ENCODE results near the gene DPCD.
"Not testable (repeated sequence)": the region's sequence is repeated elsewhere in the genome, so short reads cannot be mapped to it uniquely, and the experiment has no call there.

DPCD gene

DNA sequence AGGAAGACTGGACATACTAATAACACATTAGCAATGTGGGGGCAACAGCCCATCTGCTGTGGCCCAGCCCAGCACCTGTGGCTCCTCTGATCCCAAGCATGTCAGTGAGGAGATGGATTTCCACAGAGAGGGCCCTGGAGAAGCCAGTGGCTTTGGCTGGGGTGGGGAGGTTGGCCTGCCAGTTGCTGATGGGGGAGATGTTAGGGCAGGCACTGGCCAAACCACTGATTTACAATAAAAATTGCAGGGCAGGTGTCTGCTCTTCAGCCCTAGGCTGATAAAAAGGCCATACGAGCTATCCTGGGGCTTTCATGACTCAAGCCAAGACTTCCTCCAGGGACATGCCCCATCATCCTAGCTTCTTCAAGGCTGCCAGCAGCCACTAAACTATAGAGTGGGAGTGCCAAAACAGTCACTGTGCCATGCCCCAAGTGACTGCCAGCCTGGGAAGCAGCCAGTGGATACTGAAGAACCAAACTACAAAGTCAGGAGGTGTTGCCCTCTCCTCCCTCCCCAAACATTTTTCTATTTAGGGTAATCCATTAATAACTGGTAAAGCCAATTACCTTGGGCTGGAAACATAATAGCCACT, 37.8 kb downstream of the DPCD start:
- DNase-seq = no peak

DNA sequence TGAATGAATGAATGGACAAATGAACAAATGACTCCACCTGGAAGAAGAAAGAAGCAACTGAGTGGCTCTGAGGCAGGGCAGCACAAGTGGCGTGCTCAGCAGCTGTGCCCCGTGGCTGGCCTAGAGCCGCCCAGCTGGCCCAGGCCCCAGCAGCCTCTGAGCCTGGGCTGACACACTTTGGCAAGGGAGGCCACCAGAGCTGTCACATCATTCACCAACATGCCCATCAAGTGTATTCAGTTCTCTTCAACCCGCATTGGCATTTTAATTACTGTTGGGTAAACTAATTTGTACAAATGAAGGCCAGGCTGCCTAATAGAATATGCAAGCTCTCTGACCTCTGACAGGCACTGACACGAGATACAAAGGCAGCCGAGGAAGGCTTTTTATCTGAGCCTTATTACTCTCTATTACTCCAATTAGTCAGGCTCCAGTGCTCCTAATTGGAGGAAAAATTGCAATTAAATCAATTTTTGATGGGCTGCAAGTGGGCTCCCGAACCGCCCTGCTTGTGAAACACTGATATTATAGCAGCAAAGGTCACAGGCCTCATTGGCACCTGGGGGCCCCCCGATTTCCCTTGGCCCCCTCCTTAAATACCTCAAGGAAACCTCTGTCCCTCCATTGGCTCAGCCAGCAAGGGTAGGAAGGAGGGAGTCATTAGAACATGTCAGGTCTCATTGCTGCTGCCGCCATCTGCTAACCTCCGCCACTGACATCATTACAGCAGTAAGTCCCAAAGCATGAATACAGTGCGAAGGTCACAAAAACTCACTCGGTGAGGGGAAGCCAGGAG, 41.9 kb downstream of the DPCD start:
- DNase-seq = no peak

DNA sequence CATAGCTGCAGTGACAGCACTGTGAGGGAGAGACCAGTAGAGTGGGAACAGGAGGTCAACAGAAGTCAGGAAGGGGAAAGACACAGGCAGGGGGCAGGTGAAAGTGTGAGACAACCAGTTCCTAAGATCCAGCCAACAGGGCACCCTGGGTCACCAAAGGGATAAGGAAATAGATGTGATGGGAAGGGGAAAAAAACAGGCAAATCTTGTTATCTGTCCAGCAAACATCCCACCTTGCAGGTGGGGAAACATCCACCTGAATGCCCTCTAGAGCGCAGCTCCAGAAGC, 42.5 kb downstream of the DPCD start:
- no peak for DNase-seq

DNA sequence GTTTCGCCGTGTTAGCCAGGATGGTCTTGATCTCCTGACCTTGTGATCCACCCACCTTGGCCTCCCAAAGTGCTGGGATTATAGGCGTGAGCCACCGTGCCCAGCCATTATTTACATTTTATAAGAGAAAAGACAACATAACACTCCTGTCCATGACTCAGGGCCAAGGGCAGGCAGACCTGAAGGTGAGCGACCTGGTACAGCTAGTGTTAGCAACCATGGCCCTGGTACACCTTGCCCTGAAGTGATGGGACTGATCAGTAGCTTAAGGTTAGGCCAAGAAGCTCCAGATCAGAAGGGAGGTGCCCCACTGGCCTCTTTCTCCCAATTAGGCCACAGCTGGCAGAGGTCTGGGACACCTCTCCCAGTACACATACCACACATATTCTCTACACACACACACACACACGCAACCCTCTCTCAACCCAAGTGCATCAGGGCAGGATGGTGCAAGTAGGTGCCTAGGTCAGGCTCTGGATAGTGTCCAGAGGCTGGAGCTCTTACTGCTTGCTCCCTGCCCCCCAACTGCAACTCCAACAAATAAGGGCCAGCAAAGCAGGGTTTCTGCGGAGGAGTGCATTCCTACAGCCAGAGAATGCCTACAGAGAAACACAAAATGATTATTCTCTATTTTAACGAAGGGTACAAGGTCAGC, 43.8 kb downstream of the DPCD start:
- DNase-seq = no peak

DNA sequence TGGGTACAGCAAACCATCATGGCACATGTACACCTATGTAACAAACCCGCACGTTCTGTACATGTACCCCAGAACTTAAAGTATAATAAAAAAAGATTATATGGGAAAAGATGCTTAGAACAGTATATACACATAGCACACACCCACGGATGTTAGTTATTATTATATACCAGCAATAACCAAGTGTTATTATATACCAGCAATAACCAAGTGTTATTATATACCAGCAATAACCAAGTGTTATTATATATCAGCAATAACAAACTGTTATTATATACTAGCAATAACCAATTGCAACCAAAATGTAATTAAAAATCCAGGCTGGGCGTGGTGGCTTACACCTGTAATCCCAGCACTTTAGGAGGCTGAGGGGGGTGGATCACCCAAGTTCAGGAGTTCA, 45.4 kb downstream of the DPCD start:
- not testable (repeated sequence) for DNase-seq

DNA sequence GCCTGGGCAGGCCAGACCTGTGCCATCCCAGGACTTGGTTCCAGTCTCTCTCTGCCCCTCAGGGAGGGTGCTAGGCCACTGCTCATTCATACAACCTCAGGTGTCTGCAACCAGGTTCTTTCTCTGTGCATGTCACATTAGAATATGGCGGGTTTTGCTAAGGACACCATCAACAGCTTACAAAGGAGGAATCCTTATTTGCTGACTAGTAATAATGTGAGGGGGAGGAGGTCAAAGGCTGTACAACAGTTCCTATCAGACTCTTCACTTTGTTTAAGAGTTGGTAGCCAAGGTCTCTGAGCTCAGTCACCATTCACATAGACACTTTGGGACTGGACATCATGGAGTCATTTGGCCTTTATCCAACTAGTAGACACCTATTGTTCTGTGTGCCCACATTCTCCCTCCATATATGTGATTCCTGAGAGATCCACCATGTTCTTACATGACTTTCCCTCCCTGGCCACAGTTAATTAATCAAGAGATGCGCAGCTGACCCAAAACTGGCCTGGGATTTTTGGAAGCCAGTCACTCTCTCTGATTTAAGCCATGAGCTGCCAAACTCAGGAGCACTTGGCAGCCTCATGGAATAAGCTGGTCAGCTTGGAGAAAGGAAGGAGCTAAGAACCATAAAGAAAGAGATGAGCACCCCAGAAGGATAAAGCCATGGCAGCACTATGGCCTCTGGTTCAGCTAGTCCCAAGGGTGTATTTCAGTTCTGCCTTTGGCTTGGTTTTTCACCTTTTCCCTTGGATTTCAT, 51.2 kb downstream of the DPCD start:
- DNase-seq = no peak

DNA sequence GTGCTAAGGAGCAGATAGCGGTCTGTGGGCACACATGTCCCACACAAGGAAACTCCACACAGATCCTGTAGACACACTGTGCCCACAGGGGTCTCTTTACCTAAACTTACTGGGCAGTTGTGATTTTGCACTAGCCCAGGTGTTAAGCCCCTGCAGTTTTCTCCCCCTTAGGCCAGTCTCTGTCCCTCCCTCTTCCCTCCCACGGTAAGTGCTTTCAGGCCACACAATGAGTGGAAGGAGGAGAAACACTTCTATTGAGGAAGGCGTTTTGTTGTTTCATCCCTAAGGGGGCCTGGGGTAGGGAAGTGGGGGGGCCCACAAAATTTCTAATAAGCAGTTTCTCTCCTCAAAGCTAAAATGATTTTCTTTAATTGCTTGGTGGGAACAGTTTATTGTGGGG, 55.4 kb downstream of the DPCD start:
- DNase-seq = no peak

DNA sequence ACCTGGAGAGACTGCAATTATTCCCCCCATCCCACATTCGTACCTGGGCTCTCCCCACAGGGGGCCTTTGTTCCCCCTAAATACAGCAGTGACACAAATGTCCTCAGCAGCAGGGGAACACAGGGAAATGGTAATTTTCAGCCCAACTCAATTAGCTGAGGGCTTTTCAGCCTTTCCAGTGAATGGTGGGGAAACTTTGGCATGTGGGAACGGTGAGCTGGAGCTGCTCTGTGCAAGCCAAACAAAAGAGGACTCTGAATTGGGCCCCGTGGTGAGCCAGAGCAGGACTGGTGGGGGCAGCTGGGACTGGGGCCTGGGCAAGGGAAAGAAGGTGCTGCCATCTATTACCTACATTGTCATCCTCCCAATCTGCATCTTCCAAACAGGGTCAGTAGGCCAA, 55.9 kb downstream of the DPCD start:
- no peak for DNase-seq

DNA sequence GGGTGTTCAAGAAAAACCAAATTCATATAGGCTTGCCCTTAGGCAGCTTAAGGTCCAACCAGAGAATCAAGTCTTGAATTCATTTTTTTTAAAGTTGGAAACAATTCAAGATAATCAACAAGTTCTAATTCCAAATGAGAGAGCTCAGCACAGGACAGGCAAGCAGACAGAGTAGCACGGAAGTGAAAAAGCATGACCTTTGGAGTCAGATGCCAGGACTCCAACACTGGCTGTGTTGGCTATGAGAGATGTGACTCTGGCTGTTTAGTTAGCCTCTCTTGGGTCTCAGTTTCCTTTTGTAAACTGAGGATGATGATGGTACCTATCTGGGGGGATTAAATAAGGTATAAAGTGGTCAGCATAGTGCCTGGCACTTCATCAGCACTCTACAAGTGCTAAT, 57.5 kb downstream of the DPCD start:
- no peak for DNase-seq

DNA sequence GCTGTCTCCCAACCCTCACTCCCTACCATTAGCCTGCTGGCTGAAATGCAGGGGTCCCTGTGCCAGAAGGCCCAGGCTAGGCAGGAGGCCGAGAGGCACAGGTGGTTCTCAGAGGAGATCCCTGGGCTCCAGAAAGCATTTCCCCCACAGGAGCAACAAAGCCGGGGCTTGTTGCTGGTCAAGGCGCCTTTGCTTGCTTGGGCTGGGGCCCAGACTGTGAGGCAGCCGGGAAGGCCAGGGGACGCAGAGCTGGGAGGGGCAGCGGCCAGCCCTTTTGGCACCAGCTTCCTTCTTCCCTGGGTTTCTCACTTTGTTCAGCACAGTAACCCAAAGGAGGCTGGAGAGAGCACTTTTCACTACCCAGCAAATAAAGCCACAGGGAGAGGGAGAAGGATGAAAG, 58.2 kb downstream of the DPCD start:
- DNase-seq = no peak

DNA sequence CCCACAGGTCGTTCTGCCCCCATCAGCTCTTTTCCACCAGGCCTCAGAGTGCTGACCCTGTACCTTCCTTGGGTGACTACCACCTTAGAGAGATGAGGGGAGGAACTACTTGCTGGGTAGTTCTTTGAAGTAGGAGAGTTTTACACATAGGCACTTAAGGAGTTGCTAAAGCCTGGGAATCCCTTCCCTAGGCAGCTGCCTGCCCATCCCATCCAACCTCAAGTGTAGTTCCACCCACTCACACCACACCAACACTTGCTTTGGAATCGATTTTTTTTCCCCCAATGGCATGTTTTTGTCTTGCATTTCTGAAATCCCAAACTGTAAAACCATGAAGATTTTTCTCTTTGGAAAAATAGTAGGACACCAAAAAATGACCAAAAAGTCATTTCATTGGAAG, 59.1 kb downstream of the DPCD start:
- no peak for DNase-seq

DNA sequence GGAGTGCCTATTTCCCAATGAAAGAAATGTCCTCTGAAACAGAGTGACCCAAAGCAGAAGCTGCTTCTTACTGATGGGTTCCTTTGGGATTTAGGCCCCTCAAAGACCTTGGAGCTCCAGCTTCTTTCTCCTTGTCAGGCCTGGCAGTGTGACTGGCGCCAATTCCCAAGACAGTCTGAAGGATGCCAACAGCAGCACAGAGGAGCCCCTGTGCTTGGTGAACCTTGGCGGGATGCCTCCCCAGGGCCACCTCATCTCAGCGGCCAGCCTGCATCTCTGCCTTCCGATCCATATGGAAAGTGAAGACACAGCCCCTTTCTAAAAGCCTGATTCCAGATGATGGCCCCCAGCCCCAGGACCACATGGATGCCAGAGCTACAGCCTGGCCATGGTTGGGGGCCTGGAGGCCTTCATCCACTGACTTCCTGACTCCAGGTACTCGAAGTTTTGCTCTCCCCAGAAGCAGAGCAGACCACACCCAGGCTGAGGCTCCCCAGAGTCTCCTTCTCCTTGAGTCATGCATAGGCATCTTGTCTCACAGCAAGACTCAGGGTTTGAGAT, 61.5 kb downstream of the DPCD start:
- no peak for DNase-seq

DNA sequence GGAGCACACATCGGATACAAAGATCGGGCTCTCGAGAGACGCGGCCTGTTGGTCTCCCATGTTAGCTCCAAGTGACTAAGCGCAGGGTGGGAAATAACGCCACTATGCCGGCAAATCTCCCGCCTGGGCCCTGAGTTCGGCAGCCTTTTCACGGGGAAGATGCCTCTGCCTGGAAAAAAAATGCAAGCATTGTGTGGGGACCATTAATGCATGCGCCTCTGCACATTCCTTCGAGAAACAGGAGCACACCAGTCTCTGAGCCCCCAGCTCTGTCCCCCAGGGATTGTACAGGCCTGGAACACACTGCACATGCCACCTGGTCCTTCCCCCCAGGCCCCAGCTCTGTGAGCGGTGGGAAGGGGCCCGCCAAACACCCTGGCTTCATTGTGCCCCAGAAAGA, 62.7 kb downstream of the DPCD start:
- no peak for DNase-seq

DNA sequence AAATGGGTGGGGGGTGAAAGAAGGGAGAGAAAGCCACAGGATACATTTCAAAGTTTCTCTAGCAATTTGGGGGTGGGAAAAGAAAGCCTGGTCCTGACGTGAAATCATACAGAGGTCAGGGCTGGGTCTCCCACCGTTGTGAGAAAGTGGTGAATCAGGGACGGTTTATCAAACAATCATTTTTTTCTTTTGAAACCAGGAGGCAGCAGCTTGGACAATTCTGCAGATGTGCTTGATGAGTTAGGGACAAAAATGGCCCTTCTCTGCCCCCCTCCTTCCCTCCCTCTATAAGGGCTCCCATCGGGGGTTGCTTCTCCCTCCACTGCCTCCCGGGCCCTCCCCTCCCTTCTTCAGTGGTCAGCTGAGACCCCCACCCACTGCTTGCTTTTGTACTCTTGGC, 63.2 kb downstream of the DPCD start:
- no peak for DNase-seq

DNA sequence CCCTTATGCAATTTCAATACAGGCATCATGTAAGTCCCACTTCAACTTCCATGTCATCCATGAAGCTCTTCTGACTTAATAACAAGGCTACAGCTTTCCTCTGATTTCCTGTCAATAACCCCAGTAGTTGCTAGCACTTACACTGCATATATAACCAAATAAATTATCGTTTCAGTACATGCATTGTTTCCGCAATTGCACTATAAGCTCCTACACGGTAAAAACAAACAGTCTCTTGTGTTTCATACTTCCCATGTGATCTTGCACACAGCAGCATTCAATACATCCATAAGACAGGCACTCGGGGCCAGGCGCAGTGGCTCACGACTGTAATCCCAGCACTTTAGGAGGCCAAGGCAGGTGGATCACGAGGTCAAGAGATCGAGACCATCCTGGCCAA, 65.4 kb downstream of the DPCD start:
- no peak for DNase-seq

DNA sequence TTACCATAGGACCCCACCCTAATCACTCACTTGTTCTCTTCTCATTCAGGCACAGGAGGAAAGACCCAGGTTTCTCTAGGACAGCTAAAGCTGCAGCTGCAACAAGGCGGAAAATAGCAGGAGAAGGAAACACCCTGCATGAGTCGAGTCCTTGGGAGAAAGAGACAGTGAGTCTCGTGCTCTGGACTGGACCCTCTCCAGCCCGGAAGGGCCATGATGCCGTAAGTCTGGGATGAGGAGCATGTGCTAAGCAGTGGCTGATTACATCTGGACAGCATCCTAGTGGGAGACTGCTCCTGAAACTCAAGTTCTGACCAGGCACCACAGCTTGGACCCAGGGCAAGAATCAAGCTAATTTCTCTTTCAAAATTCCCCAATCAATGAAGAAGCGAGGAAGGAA, 67.4 kb downstream of the DPCD start:
- no peak for DNase-seq

DNA sequence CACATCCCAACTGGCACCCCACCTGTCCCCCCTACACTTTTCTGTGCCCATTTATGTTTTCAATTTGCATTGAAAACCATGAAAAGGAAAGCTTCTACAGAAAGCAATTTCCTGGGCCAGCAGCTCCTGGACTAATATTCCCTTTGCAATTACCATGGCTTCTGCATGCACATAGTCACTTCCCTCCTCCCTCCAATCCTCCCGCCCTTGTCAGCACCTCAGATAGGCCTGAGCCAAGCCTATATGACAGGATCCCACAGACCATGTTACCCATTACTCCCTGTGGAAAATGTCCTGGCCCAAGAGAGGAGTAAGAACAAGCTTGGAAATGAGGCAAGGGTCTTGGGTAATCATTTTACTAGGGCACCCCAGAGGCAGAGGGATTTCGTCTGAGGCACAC, 68.8 kb downstream of the DPCD start:
- no peak for DNase-seq

DNA sequence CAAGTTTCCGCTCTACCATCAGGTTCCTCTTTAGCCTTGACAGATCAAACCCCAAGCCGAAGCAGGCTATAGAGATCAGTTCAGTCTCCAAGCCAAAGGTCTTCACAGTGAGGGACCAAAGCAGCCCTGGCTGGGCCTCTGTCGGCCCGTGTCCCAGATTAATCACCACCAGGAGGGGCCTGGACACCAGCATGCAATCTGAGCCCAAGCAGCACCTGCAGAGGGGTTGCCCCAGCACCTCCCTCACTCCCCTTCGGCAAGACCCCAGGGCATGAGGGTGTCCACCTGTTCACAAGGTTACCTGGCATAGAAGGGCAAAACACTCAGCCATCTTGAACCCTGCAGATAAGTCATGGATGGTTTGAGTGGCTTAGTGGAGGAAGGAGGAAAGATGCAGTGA, 70.9 kb downstream of the DPCD start:
- DNase-seq = no peak
